Muscle of arm (tissue), 14 donors: ENCODE measurements around the gene LAIR2. TPM values are rescaled to one million over a fixed set of nuclear protein-coding genes. Genes with fewer than 3 reads are reported as not detected.

Experiments used
- DNase-seq: peaks from one replicate; pipeline ENCODE4 v3.0.0-alpha.2; 2013
- long read RNA-seq, 11 donors: transcript quantifications; one replicate each; lab custom pipeline, GENCODE V29; 2026
- polyA plus RNA-seq, 12 donors: library from polyadenylated mRNA; unstranded; fragments of 120-200 nt; gene quantifications; one replicate each; pipeline ENCODE4 v1.2.1, GENCODE V29; 2013; ENCODE audit not compliant: insufficient read length in 12 of 12

The LAIR2 gene
- 1 to 10 TPM in 2 of 12 donors, under 1 TPM in 3, not detected in 7; 0.21 to 1.9 (median 0.44) TPM for polyA plus RNA-seq
- long read RNA-seq, donor 1 = 0 reads
- long read RNA-seq, donor 2 = 0 reads
- long read RNA-seq, donor 3 = 0 reads
- long read RNA-seq, donor 4 = 0 reads
- long read RNA-seq, donor 5 = 0 reads
- long read RNA-seq, donor 6 = 0 reads
- long read RNA-seq, donor 7 = 0 reads
- long read RNA-seq, donor 8 = 0 reads
- long read RNA-seq, donor 9 = 0 reads
- long read RNA-seq, donor 10 = 0 reads
- long read RNA-seq, donor 11 = 0 reads

GRCh38 chr19:54502518-54503048 is at the start of gene LAIR2:
Gene LAIR2, plus strand, starts transcription at chr19:54502831. Its CDS starts 88 bp downstream, at chr19:54502919.
- no peak for DNase-seq

GRCh38 chr19:54453921-54454780 is 48.5 kb upstream of the LAIR2 start:
- no peak for DNase-seq

GRCh38 chr19:54454781-54455675 is 47.6 kb upstream of the LAIR2 start:
- no peak for DNase-seq

GRCh38 chr19:54455786-54456422 is 46.7 kb upstream of the LAIR2 start:
- no peak for DNase-seq

- DNase-seq = no peak
Observed at GRCh38 chr19:54456423-54457373, 45.9 kb upstream of the LAIR2 start.

GRCh38 chr19:54457773-54458647 is 44.6 kb upstream of the LAIR2 start:
- DNase-seq = no peak

- DNase-seq = no peak
Observed at GRCh38 chr19:54458648-54459281, 43.9 kb upstream of the LAIR2 start.

GRCh38 chr19:54459282-54460229 is 43.1 kb upstream of the LAIR2 start:
- DNase-seq = no peak

- no peak for DNase-seq
Observed at GRCh38 chr19:54460230-54461005, 42.2 kb upstream of the LAIR2 start.

- DNase-seq = no peak
Observed at GRCh38 chr19:54461210-54461609, 41.4 kb upstream of the LAIR2 start.

GRCh38 chr19:54461613-54462012 is 41.0 kb upstream of the LAIR2 start:
- DNase-seq = peak; percentile 74

GRCh38 chr19:54462047-54462654 is 40.5 kb upstream of the LAIR2 start:
- DNase-seq = no peak

- peak; percentile 80 for DNase-seq
Observed at GRCh38 chr19:54462655-54463530, 39.7 kb upstream of the LAIR2 start.

GRCh38 chr19:54463531-54464043 is 39.0 kb upstream of the LAIR2 start, which contains the start of gene LENG9:
Gene LENG9, minus strand, starts transcription at chr19:54463778. Its CDS starts 252 bp downstream, at chr19:54463526.
- peak; percentile 96 for DNase-seq
